Parathyroid adenoma (tissue), 2 donors: ENCODE measurements around the gene TBXAS1.

Source experiments
- H2AFZ ChIP-seq: fragments of 300-600 bp; sonication (generic); one replicate; pipeline ENCODE4 v1.7.0; 2017; ENCODE audit warnings: antibody characterized with exemption, mild to moderate bottlenecking
- H3K27ac ChIP-seq: fragments of 300-600 bp; sonication (generic); one replicate; pipeline ENCODE4 v1.7.0; 2017
- H3K27me3 ChIP-seq: fragments of 300-600 bp; sonication (generic); one replicate; pipeline ENCODE4 v1.7.0; 2017; ENCODE audit warnings: low read length; ENCODE audit not compliant: control insufficient read depth, insufficient read depth
- H3K36me3 ChIP-seq: fragments of 300-600 bp; sonication (generic); one replicate; pipeline ENCODE4 v1.7.0; 2017; ENCODE audit warnings: low read length; ENCODE audit not compliant: control insufficient read depth, insufficient read depth
- H3K4me1 ChIP-seq: fragments of 300-600 bp; sonication (generic); one replicate; pipeline ENCODE4 v1.7.0; 2017; ENCODE audit warnings: control low read depth
- H3K4me2 ChIP-seq: fragments of 300-600 bp; sonication (generic); one replicate; pipeline ENCODE4 v1.7.0; 2017; ENCODE audit warnings: low read length
- H3K4me3 ChIP-seq: fragments of 300-600 bp; sonication (generic); one replicate; pipeline ENCODE4 v1.7.0; 2017; ENCODE audit warnings: low read depth, low read length
- H3K79me2 ChIP-seq: fragments of 300-600 bp; sonication (generic); one replicate; pipeline ENCODE4 v1.7.0; 2017; ENCODE audit warnings: control low read depth
- H3K9ac ChIP-seq: fragments of 300-600 bp; sonication (generic); one replicate; pipeline ENCODE4 v1.7.0; 2017; ENCODE audit warnings: mild to moderate bottlenecking
- H3K9me3 ChIP-seq: fragments of 300-600 bp; sonication (generic); one replicate; pipeline ENCODE4 v1.7.0; 2017; ENCODE audit warnings: low read length; ENCODE audit not compliant: control insufficient read depth
- TF ChIP-seq, protein P1 (sequence below): fragments of 300-600 bp; sonication (generic); IDR thresholded peaks from one replicate; pipeline ENCODE4 v1.7.0; 2017; ENCODE audit warnings: antibody characterized with exemption, mild to moderate bottlenecking
- donor health status: primary hyperparathyroidism.

TBXAS1 gene

DNA sequence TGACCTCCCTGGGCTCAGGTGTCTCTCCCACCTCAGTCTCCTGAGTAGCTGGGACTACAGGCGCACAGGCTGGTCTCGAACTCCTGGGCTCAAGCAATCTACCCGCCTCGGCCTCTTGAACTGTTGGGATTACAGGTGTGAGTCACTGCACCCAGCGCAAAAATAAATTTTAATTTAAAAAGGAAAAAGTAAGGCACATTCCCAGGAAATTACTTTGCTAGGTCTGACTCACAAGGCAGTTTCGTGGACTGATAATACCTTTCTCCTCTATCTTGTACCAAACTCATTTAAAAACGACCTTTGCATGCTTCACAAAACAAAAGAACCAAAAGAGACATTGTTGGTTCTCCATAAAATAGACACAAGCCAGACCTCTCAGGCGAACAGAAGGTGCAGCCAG is 204.0 kb downstream of the TBXAS1 start:
- H3K4me3 ChIP-seq: no peak overlapping the region
- no peak overlapping the region for H3K9ac ChIP-seq
- no peaks in the 10 kb centered on the region for H3K36me3 ChIP-seq
- H3K79me2 ChIP-seq: no peaks in the 10 kb centered on the region
- no peak overlapping the region for H2AFZ ChIP-seq
- no peak overlapping the region for H3K27ac ChIP-seq
- H3K4me1 ChIP-seq: no peaks in the 10 kb centered on the region
- TF ChIP-seq, protein P1, sequence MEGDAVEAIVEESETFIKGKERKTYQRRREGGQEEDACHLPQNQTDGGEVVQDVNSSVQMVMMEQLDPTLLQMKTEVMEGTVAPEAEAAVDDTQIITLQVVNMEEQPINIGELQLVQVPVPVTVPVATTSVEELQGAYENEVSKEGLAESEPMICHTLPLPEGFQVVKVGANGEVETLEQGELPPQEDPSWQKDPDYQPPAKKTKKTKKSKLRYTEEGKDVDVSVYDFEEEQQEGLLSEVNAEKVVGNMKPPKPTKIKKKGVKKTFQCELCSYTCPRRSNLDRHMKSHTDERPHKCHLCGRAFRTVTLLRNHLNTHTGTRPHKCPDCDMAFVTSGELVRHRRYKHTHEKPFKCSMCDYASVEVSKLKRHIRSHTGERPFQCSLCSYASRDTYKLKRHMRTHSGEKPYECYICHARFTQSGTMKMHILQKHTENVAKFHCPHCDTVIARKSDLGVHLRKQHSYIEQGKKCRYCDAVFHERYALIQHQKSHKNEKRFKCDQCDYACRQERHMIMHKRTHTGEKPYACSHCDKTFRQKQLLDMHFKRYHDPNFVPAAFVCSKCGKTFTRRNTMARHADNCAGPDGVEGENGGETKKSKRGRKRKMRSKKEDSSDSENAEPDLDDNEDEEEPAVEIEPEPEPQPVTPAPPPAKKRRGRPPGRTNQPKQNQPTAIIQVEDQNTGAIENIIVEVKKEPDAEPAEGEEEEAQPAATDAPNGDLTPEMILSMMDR: no peak
- no peak overlapping the region for H3K4me2 ChIP-seq
- H3K9me3 ChIP-seq: no peaks in the 10 kb centered on the region
- H3K27me3 ChIP-seq: no peaks in the 10 kb centered on the region

DNA sequence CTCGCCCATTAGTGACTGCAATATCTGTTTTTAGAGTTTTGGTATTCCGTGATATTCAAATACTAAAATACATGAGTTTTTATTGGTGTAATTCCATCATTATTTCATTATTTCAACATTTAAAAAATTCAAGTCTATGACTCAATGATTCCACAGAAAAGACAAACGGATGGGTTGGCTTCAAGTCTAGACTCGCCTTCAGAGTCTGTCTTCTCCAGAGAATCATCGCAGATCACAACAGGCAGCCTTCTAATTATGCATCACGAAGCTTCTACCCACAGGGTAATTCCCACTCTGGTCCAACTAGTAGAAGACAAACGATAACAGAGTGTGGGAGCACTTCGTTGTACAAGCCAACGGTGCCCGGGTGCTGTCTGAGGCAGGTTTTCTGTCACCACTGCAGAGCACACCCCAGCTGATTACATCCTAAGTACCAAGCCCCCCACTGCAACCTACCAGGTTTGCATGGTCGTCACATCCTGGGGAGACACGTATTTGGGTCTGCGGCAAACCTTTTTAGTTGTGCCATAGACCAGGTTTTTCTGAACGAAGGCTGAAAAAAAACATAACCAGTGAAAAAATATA is 204.8 kb downstream of the TBXAS1 start:
- no peak overlapping the region for H3K27ac ChIP-seq
- H3K4me1 ChIP-seq: no peaks in the 10 kb centered on the region
- no peaks in the 10 kb centered on the region for H3K79me2 ChIP-seq
- H3K36me3 ChIP-seq: no peaks in the 10 kb centered on the region
- no peak overlapping the region for H3K4me2 ChIP-seq
- no peak overlapping the region for H3K9ac ChIP-seq
- no peaks in the 10 kb centered on the region for H3K27me3 ChIP-seq
- TF ChIP-seq, protein P1: no peak
- H2AFZ ChIP-seq: no peak overlapping the region
- no peaks in the 10 kb centered on the region for H3K9me3 ChIP-seq
- no peak overlapping the region for H3K4me3 ChIP-seq

DNA sequence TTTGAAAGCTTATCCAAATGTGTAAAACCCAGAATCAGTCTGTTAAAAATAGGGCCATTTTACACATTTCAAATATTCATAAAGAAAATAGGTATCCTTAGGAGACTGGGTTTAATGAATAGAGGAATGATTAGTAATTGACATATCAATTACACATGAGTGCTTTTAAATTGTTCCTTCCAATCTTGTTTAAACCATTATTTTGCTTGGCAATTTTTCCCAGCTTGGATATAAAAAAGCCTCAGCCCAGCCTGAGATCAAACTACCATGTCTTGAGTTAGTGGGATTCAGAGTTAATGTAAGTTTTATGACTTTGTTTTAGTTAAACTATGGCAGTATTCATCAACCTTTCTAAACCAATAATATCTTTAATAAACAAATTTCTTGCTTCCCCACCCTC is 205.4 kb downstream of the TBXAS1 start:
- Histone ChIP-seq H3K9ac (no peak overlapping the region), H3K36me3 (no peaks in the 10 kb centered on the region), H3K4me1 (no peaks in the 10 kb centered on the region), H3K4me2 (no peak overlapping the region), H3K79me2 (no peaks in the 10 kb centered on the region), H3K27me3 (no peaks in the 10 kb centered on the region), H3K9me3 (no peaks in the 10 kb centered on the region), H3K4me3 (no peak overlapping the region), H2AFZ (no peak overlapping the region), H3K27ac (no peak overlapping the region)
- TF ChIP-seq, protein P1: no peak

DNA sequence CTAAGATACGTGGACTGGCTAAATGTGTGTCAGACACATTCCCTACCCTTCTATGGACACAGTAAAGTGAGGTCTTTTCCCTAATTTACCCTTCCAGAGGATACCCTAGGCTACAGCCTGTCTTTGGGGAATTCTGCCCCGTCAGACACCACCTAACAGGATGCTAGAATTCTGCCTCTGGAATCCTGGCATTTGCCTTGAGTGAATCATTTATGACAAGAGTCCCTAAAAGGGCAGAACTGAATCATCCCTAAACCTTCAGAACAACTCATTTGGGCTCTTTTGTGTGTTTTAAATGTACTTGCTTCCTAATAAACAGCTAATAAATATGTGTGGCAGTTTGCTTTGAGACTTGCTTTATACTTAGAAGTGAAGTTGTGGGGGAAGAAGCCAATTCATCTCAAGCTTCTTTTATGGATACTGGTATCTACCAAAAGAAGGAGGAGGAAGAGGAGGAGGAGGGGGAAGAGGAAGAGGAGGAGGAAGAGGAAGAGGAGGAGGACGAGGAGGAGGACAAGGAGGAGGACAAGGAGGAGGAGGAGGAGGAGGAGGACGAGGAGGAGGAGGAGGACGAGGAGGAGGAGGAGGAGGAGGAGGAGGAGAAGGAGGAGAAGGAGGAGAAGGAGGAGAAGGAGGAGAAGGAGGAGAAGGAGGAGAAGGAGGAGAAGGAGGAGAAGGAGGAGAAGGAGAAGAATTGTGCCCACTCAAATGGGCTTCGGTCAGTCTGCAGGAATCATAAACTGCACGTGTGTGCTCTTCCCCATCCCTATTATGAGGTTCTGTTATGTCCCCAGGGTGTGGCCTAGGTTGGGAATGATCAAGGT is 206.5 kb downstream of the TBXAS1 start:
- Histone ChIP-seq H2AFZ (no peak overlapping the region), H3K9me3 (no peaks in the 10 kb centered on the region), H3K27me3 (no peaks in the 10 kb centered on the region), H3K36me3 (no peaks in the 10 kb centered on the region), H3K27ac (no peak overlapping the region), H3K4me1 (no peaks in the 10 kb centered on the region), H3K79me2 (no peaks in the 10 kb centered on the region), H3K4me3 (no peak overlapping the region), H3K9ac (no peak overlapping the region), H3K4me2 (no peak overlapping the region)
- TF ChIP-seq, protein P1: no peak
